ENCODE data around the gene FAM20A.

DNA sequence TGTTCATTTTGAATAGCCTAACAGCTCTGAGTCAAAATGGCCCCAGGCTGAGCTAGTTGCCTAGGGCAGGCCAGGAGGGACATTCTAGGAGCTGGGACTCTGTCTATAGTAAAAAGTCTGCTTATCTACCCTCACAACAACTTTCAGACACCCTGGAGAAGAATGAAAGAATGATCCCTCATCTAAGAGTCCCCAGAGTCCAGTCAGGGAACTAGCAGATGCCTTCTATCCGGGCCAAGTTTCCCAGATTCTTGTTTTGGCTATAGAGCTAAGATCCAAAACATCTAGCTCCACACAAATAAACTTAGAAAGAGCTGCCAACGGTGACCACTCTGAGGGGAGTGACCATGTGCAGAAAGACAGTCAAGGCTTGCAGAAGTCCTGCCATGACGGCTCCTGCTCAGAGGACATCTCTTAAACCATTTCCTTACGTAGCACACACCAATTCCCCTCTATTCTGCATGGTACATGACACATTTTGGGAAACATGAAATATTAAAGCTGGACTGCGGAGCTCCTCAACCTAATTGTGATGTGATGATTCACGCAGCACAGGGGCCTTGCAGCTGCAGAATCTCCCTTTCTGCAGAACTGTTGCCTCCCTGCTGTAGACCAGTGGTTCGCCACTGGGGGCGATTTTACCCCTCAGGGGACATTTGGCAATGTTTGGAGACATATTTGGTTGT is 24.2 kb downstream of the FAM20A start:
- TF ChIP-seq CTCF (IDR thresholded peaks at IDR 0.05) = no peak
- TF ChIP-seq POLR2A (IDR thresholded peaks at IDR 0.05) = no peak
- no peak for TF ChIP-seq EP300 (IDR thresholded peaks at IDR 0.05)

Measured in sigmoid colon (tissue), 4 donors.